DMS53 treated with DMSO at 0.1 percent for 48 hours (cell line): ENCODE results near the gene UBR4.

Source experiments
- DNase-seq: peaks from one replicate; lab custom pipeline; 2025; ENCODE audit not compliant: unreplicated experiment; lab: John Stamatoyannopoulos, UW

The UBR4 gene

DNA sequence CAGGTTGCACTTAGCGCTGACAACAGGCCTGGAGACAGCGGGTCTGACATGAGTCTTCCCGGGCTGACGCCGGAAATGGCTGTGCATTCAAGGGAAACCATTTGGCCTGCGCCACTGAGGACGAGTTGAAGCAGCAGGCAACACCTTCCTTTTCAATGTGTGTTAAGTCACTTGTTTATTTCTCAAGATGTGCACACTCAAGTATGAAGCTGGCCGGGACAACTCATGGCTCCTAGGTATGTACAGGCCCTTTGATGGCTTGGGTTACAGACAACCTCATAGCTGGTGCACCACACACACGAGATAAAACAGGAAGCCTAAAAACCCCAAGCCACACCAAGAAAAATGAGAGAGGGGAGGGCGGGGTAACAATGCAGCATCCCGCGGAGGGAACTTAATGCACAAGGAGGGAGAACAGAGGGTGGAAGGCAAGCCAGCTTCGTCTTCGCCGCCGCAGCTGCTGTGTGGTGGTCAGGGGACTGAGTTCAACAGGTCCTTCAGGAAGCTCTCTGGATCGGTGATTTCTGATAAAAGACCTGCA is 135.6 kb downstream of the UBR4 start:
- no peak for DNase-seq

DNA sequence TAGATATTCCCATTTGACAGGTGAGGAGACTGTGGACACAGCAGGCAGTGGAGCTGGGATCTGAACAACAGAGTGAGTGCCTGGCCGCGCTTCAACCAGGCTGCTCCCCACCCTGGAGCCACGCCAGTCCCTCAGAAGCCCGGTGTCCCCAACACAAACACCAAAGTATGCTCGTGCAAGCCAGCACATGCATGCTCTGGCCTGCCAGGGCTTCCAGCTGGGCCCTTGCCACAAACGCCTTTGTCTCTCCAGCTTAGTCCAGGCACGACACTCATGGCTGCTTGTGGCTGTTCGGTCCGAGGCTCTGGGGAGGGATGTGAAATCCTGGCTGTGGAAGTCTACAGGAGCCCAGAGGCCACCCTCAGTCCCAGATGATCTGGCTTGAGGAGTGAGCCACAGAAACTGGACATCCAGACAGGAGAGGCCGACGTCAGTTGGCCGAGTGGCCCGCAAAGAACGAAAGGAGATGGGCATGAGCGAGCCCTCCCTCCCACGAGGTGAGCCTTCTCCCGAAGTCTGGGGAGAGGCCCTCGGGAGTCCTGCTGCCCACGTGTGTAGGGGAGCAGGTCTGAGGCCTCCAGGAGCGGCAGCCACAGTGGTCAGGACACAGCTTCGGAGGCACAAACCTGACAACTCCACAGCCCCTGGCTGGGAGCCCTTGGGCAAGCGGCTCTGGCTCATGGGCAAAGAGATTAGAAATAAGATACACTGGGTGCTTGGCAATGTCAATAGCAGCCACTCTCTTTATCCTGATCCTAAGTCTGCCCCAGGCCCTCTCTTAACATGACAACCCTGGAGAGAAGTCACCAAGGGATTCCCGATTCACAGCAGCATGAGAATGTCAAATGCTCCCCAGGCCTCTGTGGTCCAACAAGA is 136.5 kb downstream of the UBR4 start:
- DNase-seq, result no peak

GRCh38 chr1:19072285-19072981 is 137.6 kb downstream of the UBR4 start:
- no peak for DNase-seq

DNA sequence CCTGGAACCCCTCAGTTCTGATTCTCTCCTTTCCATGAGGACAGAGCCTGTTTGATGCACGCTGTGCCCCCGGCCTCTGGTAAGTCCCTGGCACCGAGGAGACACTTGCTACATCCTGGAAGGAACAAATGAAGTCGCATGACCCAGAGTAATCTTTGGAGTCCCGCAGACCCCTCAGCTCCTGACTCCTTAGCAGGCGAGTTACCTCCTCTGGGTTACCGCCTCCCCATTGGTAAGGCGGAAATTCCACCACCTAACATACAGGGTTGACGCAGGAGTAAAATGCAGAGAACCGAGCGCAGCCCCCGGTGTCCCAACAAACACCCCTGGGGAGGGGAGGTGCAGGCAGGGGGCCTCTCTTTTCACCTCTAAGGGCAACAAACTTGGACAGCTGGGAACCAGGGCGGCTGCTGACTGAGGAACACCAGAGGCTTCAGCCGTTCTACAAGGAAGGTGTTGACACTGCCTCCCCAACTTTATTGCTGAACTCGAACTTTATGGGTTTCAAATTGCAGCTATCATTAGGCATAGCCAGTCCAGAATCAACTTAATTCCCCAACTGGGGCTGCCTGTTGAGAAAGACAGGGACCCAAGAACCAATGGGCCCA is 138.3 kb downstream of the UBR4 start:
- DNase-seq, result no peak

DNA sequence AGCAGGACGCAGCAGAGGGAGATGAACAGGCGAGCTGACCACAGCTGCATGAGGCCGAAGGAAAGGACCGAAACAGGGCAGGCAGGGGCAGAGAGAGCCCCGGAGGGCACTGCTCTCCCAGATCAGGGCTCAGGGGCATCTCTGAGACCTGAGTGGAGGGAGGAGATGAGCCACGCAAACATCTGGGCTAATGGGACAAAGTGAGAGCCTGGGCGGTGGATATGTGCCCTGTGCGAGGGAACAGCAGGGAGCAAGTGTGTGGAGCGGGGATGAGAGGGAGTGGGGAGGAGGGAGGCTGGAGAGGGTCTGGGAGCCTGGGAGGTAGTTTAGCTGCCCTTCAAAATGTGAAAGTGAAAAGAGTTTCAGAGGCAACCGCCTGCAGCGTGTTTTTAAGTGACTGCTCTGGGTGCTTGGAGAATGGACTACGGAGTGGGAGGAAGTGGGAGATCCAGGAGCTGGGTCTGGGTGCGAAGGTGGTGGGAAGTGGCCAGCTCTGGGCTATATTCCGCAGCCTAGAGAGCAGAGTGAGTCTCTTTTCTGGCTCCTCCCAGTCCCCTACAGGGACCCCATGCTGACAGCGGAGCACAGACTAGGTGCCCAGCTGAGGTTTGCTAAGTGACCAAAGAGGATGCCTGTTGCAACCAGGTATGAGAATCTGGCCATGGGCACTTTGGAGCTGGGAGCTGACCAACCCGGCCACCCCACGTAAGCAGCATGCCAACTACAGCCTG is 139.0 kb downstream of the UBR4 start:
- no peak for DNase-seq

- DNase-seq, result no peak
Measured at GRCh38 chr1:19070197-19070651, 139.8 kb downstream of the UBR4 start.

DNA sequence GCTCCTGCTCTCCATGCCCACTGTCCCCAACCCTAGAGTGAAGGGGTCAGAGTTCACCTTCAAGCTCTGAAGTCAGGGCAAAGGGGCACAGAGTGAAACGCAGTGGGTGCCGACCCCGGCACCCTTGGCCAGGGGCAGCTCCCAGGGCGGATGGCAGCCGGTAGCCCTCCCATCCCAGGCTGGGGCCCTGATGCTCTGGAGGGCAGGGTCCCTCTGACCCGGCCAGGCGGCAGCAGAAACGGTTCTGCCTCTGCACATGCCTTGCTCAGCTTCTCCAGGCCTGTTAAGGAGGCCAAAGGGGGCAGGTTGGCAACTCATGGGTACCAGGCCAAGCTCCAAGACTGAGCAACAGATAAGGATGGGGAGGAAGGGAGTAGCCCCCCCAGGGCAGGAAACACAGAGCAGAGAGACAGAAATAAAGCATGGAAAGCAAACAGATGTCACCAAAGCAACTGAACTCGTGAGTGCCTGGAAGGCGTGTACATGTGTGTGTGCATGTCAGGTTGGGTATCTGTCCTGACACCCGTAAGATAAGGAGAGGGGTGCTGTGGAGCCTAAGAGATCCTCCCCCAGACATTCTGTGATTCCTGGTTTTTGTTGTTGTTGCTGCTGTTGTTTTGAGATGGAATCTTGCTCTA is 141.3 kb downstream of the UBR4 start:
- no peak for DNase-seq

- no peak for DNase-seq
Measured at GRCh38 chr1:19067912-19068638, 142.0 kb downstream of the UBR4 start.

DNA sequence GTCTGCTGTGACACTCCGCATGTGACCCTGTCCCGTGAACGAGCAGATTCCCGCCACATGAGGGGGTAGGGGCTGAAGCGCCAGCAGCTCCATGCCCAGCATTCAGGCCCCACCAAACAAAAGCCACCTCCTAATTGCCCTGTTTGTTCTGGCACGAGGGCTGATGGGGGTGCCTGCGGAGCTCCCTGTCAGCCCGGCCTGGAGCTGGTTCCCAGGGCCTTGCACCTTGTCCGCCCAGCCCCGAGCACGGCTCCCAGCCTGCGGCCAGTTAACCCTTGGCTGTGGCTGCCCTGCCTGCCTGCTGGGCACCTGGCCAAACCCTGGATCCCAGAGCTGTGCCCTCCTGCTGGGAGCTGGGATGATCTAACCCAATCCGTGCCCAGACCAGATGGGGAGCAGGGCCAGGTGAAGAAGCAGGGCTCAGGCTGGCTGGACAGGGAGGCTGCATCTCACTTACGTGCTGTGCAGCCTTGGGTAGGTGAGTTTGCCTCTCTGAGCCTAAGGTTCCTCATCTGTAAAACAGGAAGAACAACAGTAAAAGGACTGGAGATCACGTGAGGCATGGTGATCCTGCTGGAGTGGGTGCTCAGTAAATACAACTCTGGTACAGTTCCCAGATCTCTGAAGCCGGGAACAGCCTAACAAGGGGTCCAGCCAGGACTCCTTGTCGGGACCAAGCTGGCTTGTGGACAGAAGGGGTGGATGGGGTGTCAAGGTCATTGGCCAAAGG is 142.7 kb downstream of the UBR4 start:
- DNase-seq, result no peak

DNA sequence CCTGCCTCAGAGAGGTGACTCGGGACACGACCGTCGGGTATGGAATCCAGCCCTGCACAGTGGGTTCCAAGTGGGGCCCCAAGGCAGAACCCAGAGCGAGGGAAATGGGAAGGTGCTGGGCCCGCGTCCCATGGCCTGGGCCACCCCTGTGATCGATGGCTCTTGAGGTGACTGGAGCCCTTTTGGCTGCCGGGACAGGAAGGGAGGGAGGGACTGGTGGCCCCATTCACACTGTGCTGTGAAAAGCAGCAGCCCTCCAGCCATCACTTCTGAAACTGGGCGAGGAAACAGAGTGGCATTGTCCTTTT is 143.2 kb downstream of the UBR4 start:
- DNase-seq, result no peak

DNA sequence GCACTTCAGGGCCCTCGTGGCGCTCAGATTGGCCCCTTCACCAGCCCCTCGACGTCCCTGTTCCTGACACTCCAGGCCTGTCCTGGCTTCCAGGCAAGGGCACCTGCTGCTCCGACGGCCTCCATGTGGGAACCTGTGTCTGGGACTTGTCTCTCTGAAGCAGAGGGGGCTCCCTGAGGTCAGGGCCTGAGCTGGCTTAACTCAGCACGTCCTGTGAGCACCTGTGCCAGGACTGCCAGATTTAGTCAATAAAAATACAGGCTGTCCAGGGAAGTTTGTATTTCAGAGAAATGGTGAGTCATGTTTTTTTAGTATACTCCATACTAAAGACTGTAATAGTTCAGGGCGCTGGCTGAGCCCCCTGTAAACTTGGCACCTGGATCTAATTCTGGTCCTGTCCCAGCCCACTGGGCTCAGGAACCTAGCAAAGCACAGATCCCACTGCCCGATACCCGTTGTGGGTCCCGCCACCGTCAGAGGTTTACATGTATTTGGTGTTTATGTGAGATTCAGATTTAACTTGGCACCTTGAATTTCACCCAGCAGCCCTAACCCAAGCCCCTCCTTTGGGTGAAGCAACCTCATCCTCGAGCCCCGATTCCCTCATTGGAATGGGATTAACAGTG is 143.7 kb downstream of the UBR4 start:
- DNase-seq, result no peak

- no peak for DNase-seq
Measured at GRCh38 chr1:19065526-19066247, 144.4 kb downstream of the UBR4 start.

DNA sequence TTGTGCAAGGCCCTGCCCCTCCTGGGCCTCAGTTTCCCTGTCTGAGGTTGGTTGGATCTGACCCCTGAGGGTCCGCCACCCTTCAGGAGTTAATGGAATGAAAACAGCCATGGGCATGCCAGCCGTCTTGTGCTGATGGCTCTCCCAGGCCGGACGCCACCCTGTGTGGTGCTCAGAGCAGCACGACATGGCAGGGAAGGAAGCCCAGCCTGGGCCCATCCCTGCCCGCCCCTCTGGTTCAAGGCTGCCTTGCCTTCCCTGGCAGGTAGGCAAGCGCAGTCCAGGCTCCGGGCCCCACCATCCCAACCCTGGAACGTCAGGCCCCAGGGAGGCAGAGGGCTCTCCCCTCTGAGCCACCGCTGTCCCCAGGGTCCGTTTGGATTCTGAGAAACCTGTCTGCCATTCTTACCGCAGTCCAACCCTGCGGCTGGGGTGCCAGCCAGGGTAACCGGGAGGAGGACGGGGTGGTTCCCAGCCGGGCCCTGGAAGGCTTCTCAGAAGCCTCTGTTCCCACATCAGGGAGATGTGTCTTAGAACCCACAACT is 145.1 kb downstream of the UBR4 start:
- no peak for DNase-seq

DNA sequence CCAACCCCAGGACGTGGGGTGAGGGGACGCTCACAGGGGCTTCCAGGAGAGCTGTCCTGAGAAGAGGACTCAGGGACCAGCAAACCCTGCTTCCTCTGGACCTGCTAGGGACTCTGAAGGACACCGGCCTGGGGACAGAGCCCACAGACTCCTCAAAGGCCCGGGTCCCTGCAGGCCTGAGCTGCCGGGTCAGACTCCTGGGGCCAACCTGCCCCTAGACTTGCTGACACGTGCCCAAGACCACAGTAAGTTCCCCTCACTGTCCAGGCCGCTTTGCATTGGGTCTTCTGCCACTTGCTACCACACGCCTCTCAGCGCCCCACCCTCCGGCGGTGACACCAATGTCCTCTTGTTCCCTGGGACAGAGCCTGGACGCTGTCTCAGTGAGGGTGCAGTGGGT is 146.9 kb downstream of the UBR4 start:
- no peak for DNase-seq

GRCh38 chr1:19062258-19063029 is 147.6 kb downstream of the UBR4 start:
- no peak for DNase-seq

GRCh38 chr1:19061798-19062197 is 148.3 kb downstream of the UBR4 start:
- DNase-seq, result no peak

DNA sequence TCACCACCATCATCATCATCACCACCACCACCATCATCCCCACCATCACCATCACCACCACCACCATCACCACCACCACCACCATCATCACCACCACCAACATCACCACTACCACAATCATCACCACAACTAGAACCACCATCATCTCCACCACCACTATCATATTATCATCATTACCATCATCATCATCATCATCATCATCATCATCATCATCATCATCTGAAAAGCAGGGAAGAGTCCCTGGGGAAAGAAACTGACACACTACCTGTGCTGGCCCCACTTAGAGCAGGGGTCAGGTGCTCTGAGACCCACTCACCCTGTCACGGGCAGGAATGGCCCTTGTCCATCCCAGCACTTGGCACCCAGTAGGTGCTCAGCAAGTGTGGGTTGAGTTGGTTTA is 148.7 kb downstream of the UBR4 start:
- no peak for DNase-seq
